Endodermal cell (in vitro differentiated cells): Measurements from ENCODE around the gene PLSCR4. TPM values are rescaled to one million over a fixed set of nuclear protein-coding genes. Genes with fewer than 3 reads are reported as not detected.

ENCODE experiments used
- DNase-seq: peaks from one replicate; pipeline ENCODE4 v3.0.0-alpha.2; 2017
- H3K27ac ChIP-seq: 2 replicates; pipeline ENCODE4 v1.5.1; 2013; ENCODE audit warnings: mild to moderate bottlenecking, low read depth, low read length, moderate library complexity
- H3K27me3 ChIP-seq: 2 replicates; pipeline ENCODE4 v1.6.1; 2013; ENCODE audit warnings: mild to moderate bottlenecking, low read length, moderate library complexity; ENCODE audit not compliant: insufficient read depth, control insufficient read depth, poor library complexity, severe bottlenecking
- H3K36me3 ChIP-seq: 2 replicates; pipeline ENCODE4 v1.7.0; 2013; ENCODE audit warnings: mild to moderate bottlenecking, low read length, moderate library complexity; ENCODE audit not compliant: control insufficient read depth, insufficient read depth
- H3K4me1 ChIP-seq: one replicate; pipeline ENCODE4 v1.7.0; 2013; ENCODE audit warnings: low read length; ENCODE audit not compliant: control insufficient read depth, insufficient read depth
- H3K4me3 ChIP-seq: 2 replicates; pipeline ENCODE4 v1.5.1; 2013; ENCODE audit warnings: mild to moderate bottlenecking, low read length, moderate library complexity
- H3K9ac ChIP-seq: 2 replicates; pipeline ENCODE4 v1.6.1; 2013; ENCODE audit warnings: mild to moderate bottlenecking, low read length, moderate library complexity; ENCODE audit not compliant: poor library complexity, severe bottlenecking; ENCODE audit errors: extremely low read depth
- H3K9me3 ChIP-seq: 2 replicates; pipeline ENCODE4 v1.6.1; 2013; ENCODE audit warnings: mild to moderate bottlenecking, low read length, moderate library complexity; ENCODE audit not compliant: control insufficient read depth
- H3K27ac Mint-ChIP-seq: 2 replicates; pipeline ENCODE4 v1.8.0; 2020; ENCODE audit warnings: mixed read lengths
- H3K27me3 Mint-ChIP-seq: 2 replicates; pipeline ENCODE4 v1.8.0; 2021; ENCODE audit warnings: mild to moderate bottlenecking, mixed read lengths; ENCODE audit not compliant: insufficient read depth
- H3K36me3 Mint-ChIP-seq: 2 replicates; pipeline ENCODE4 v1.8.0; 2020; ENCODE audit warnings: low read depth, mixed read lengths
- H3K4me1 Mint-ChIP-seq: 2 replicates; pipeline ENCODE4 v1.8.0; 2020; ENCODE audit warnings: mixed read lengths
- H3K4me3 Mint-ChIP-seq: 2 replicates; pipeline ENCODE4 v1.8.0; 2020; ENCODE audit warnings: mild to moderate bottlenecking, moderate library complexity, mixed read lengths
- H3K9me3 Mint-ChIP-seq: 2 replicates; pipeline ENCODE4 v1.8.0; 2020; ENCODE audit warnings: mild to moderate bottlenecking, mixed read lengths
- CTCF ChIP-seq: fragments of 200-600 bp; sonication (generic); conservative IDR thresholded peaks from 2 replicates; pipeline ENCODE4 v1.5.0; 2021; ENCODE audit warnings: antibody characterized with exemption, mild to moderate bottlenecking
- WGBS, 2 experiments: methylation state at CpG; one replicate each; pipeline versions ENCODE4 v1.1.5 to v1.1.7; 2013; ENCODE audit warnings: missing lambda C conversion rate in 2 of 2, mixed read lengths in 1 of 2; ENCODE audit not compliant: insufficient coverage in 1 of 2, insufficient read length in 1 of 2; 5-methylcytosine and 5-hydroxymethylcytosine counted together
- total RNA-seq, 2 donors: library from RNA; stranded (reverse); fragmentation: NEBNext Ultra II Directional in 1 of 2; extraction: Animal tissue kit (Norgen Biotek cat#: 25700) in 1 of 2; gene quantifications; 2 replicates in 1 of 2; 3 replicates in 1 of 2; pipeline ENCODE4 v1.2.1, GENCODE V29; 2021

PLSCR4 gene
- total RNA-seq, 2 donors from 2014 or later, result 9.3 to 12.3 TPM

- Histone ChIP-seq H3K9ac (no peak overlapping the region), H3K27me3 (no peaks in the 10 kb centered on the region), H3K9me3 (no peaks in the 10 kb centered on the region), H3K36me3 (no peaks in the 10 kb centered on the region), H3K4me1 (no peaks in the 10 kb centered on the region), H3K27ac (no peak overlapping the region), H3K4me3 (no peak overlapping the region)
- Mint-ChIP-seq H3K9me3 (no peaks in the 10 kb centered on the region), H3K36me3 (peaks cover 1% of the 10 kb centered on the region), H3K4me1 (peaks cover 11% of the 10 kb centered on the region), H3K4me3 (no peak overlapping the region), H3K27ac (no peak overlapping the region), H3K27me3 (peaks cover 19% of the 10 kb centered on the region)
- 67 to 92% methylated on average over 1 to 2 of the region's 2 CpGs for WGBS, 2 experiments
- no peak for DNase-seq
- no peak for TF ChIP-seq CTCF
Observed at GRCh38 chr3:146165877-146166276, 85.0 kb downstream of the PLSCR4 start.

- Mint-ChIP-seq H3K4me3 (no peak overlapping the region), H3K4me1 (peaks cover 11% of the 10 kb centered on the region), H3K27me3 (peaks cover 19% of the 10 kb centered on the region), H3K27ac (no peak overlapping the region), H3K9me3 (no peaks in the 10 kb centered on the region), H3K36me3 (peaks cover 1% of the 10 kb centered on the region)
- Histone ChIP-seq H3K4me1 (no peaks in the 10 kb centered on the region), H3K4me3 (no peak overlapping the region), H3K27ac (no peak overlapping the region), H3K27me3 (no peaks in the 10 kb centered on the region), H3K9ac (no peak overlapping the region), H3K9me3 (no peaks in the 10 kb centered on the region), H3K36me3 (no peaks in the 10 kb centered on the region)
- DNase-seq, result no peak
- TF ChIP-seq CTCF, result no peak
- WGBS, 2 experiments, result 88 to 93% methylated on average over 7 of the region's 7 CpGs
Observed at GRCh38 chr3:146164971-146165769, 85.7 kb downstream of the PLSCR4 start.

GRCh38 chr3:146164506-146164905 is 86.4 kb downstream of the PLSCR4 start:
- Histone ChIP-seq H3K36me3 (no peaks in the 10 kb centered on the region), H3K4me1 (no peaks in the 10 kb centered on the region), H3K27ac (no peak overlapping the region), H3K27me3 (no peaks in the 10 kb centered on the region), H3K4me3 (no peak overlapping the region), H3K9ac (no peak overlapping the region), H3K9me3 (no peaks in the 10 kb centered on the region)
- Mint-ChIP-seq H3K4me3 (no peak overlapping the region), H3K9me3 (no peaks in the 10 kb centered on the region), H3K4me1 (peaks cover 15% of the 10 kb centered on the region), H3K27me3 (peaks cover 19% of the 10 kb centered on the region), H3K36me3 (peaks cover 1% of the 10 kb centered on the region), H3K27ac (no peak overlapping the region)
- DNase-seq, result no peak
- no peak for TF ChIP-seq CTCF
